Activated CD4-positive, alpha-beta T cell treated with anti-CD3 and anti-CD28 coated beads, Interleukin-10, Interleukin-2, amounts not matched to agents 100 ng/mL and 50 ng/mL, durations not matched to agents 16 hours and 8 hours (primary cell): Measurements from ENCODE around the gene IL34.

Experiments
- DNase-seq: peaks from one replicate; pipeline ENCODE4 v3.0.0-alpha.2; 2020

The IL34 gene

DNA sequence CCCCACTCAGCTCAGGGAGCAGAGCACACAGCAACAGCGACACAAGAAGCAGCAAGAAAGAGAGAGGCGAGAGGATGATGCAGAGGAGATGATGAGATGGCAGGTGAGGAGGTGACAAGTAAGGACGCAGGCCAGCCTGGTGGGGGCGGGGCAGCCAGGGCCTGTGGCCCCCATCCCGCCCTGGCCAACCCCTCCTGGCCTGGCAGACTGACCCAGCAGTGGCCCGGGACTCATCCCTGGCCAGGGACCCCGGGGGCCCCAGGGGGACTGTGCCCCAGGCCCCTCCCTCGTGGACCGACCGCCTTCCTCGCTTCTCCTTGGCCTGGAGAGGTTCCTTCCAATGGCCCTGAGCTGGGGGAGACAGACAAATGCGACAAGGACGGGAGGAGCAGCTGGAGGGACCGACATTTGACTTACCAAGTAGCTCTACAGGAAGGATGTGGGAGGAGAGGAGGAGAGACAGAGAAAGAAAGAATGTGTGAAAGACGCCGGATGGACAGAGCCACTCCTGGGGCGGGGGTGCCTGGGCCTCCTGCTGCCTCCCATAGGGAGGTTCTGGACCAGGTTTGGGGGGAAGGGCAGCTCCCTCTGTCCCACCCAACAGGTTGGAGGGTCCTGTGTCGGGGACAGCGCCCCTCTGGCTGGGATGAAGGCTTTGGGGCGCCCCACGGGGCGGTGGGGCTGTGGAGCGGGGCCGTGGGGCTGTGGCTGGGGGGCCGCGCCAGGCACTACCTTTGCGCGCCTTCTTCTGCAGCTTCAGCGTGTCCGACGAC is 32.7 kb downstream of the IL34 start:
- no peak for DNase-seq

DNA sequence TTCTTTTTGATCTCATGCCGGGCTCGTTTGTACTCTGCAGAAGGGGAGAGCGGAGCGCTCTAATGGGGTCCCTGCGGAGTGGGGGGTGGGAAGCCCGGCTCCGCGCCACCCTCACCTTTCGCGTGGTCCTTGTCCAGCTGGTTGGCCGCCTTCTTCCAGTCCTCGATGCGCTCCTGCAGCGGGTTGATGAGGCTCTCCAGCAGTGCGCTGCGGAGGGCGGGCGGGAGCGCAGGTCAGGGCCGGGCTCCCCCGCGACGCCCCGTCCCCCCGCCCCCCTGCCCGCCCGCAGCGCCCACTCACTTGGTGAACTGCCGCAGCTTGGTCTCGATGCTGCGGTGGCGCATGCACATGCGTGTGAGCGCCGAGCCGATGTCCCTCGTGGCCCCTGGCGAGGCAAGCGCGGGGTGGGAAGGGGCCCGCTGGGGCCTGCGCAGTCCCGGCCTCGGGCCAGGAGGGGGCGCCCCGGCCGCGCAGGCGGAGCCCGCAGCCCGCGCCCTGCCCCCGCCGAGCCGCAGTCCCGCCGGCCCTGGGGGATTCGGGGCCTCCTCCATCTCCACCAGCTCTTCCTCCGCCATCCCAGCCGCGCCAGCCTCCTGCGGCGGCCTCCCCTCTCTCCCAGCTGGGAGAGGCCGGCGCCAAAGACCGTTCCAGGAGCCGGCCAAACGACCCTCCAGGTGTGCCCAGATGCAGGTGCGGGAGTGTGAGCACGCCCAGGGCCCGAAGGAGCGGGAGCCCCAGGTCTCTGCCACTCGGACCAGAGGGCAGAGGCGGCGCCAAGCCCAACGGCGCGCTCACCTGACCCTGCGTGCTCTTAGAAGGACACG is 33.5 kb downstream of the IL34 start:
- no peak for DNase-seq

DNA sequence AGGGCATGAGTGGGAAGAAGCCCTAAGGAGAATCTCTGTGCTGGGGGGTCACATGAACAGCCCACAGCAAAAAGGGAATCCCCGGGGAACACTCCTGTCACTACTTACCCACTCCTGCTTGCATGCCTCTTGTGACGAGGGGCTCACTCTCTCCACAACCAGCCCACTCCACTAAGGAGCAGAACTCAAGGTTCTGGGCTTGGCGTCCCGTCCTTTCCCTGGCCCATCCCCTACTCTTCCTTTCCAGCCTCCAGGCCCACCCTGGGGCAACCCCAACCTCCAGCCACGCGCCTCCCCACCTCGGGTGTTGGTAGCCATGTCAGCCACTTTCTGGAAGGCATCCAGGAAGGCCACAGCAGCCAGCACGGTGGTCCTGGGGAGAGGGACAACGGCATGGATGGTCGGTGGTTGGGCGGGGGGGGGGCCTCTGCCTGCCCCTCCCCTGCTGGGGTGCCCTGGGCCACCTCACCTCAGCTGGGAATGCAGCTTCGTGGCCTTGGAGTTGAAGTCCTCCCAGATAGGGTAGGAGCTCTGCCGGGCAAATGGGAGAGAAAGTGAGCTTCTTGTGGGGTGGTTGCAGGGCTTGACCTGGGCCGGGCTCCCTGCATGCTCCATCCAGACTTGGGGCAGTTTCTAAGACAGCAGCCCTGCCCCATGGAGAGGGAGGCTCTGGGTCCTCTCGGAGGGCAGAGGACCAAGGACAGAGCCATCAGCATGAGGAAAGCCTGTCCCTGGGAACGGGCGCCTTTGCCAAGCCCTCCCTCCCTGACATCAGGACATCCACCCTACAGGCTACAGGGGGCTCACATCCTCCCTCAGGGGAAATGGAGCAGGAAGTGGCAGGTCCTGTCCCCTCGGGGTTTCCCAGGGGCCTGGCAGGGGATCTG is 34.4 kb downstream of the IL34 start:
- no peak for DNase-seq

DNA sequence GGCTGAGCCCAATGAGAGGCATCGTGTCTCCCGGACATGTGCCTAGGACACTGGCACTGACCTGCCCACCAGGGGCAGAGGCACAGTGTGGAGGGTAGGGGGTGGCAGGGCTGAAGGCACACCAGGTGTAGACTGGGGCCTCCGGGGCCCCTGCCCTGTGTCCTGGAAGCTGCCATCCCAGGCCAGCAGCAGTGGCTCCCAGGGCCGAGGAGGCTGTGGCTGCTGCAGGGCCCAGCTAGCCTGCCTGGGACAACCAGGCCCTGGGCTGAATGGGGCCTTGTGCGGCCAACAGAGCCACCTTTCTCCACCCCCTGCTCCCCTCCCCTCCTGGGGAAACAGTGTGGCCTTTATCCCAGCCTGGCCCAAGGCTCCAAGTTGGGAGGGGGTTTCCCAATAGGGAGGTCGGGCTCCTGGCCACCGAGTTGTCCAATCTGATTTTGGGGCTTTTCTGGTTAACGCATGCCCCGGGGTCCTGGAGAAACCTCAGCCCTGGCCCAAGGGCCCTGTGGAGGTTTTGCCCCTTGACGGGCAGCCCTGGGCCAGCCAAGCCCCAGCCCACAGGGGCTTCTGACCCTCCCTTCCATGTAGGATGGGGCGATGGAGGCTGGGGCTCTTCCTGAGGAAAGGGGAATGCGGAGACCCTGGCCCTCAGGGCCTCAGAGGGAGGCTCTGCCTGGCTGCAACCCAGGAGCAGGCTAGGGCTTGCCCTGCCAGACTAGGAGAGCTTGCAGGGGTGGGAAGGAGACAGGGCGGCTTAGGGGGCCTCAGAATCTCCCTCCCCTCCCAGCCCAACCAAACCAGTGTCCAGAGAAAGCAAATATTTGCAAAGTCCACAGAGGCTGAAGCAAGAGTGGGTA is 35.3 kb downstream of the IL34 start:
- DNase-seq: no peak

DNA sequence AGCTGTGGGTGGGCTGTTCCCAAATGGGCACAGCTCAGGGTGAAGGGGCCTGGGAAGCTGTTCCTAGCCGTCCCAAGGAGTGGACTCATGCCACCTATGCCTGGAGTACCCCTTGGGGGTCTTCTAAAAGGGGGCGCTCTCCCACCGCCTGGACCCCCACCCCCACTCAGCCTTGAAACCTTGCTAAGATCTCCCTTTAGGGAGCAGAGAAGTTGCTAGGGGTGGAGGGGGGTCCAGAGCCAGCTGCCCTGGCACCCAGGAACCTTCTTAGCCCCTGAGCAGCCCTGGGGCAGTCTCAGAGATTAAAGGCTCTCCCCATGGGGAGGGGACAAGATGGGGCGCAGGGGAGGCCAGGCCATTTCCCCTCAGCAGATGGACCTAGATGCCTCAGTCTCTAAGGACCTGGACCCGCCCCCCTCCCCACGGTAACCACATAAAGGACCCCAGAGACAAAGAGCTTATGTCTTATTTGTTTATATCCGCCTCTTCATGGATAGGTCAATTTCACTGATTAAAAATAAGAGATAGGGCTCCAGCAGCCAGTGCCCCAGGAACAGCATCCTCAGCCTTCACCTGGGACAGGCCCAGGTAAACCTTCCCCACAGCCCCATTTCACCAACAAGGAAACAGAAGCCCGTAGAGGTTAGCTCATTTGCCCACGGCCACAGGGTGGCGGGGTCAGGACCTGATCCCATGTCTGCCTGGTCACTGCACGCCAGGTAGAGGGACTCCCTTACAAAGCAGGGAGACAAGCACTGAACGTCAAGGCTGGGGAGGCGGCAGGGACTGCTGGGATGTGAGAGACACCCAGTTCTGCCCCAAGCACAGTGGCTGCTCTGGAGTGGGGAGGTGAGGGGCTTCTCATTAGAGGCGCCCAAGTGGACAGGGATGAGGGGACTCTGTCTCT is 36.1 kb downstream of the IL34 start:
- DNase-seq: no peak

DNA sequence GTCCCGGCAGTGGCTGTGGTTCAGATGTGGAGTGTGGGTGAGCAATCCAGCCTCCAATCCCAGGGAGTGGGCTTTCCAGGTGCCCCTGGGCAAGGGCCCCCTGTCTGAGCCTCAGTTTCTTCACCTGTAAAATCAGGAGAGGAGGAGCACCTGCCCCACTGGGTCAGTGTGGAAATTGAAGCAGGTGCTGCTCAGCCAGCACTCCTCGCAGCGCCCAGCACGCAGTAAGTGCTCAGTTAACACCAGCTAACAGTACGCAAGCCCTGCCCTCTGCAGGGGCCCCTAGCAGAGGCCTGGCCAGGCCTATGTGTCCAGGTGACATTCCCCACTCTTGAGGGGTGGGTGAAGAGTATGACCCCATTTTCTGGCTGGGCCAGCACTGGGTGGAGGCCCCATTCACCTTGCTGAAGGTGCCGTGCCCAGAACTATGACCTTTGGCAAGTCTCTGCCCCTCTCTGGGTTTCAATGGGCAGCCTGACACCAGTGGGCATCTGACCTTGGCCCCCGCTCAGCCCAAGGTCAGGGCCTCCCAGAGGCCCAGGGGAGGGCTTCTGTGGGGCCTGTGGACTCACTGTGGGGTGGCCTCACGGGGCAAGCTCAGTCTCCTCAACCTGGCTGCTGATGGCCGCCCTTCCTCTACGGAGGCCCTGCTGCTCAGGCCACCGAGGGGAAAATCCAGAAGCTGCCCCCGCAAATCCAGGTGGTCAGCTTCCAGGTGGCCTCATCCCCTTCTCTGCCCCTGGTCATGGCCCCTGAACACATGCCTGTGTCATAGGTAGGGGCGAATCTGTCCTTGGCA is 37.0 kb downstream of the IL34 start:
- DNase-seq: no peak

DNA sequence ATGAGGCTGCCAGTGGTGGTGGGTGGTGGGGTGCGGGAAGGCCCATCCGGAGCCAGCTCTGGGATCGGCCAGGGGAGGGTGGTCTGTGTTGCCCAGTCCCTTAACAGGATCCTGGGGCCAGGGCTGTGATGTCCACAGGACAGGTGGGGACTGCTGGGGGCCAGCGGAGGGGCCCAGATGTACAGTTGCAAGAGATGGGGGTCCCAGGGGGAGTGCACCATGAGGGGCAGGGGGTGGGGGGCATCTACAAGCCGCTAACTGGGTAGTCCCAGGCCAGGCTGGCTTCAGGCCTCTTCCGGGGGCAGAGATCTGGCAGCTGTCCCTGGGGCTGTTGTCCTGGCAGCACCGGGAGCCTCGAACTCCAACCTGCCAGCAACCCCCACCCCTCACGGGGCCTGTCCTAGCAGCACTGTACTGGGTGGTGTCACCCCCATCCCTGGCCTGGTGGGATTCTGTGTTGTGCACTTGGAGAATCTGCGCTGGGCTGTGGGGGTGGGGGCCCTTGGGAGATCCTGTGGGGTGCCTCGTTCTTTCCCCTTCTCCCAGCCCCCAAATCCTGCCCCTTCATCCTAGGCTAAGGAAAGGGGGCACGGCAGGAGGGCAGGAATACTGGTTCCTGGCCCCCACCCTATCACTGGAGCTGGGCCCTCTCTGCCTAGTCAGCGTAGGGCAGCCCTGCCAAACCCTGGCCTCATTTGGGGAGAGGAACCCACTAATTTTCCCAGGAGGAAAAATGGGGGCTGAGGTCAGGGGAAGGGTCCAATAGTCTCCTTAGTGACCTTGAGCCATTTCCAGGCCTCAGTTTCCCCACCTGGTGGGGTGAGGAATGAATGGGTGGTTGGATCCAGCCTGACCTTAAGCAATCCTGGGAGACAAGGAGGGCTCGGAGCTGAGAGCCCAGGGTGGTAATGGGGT is 38.0 kb downstream of the IL34 start:
- no peak for DNase-seq

DNA sequence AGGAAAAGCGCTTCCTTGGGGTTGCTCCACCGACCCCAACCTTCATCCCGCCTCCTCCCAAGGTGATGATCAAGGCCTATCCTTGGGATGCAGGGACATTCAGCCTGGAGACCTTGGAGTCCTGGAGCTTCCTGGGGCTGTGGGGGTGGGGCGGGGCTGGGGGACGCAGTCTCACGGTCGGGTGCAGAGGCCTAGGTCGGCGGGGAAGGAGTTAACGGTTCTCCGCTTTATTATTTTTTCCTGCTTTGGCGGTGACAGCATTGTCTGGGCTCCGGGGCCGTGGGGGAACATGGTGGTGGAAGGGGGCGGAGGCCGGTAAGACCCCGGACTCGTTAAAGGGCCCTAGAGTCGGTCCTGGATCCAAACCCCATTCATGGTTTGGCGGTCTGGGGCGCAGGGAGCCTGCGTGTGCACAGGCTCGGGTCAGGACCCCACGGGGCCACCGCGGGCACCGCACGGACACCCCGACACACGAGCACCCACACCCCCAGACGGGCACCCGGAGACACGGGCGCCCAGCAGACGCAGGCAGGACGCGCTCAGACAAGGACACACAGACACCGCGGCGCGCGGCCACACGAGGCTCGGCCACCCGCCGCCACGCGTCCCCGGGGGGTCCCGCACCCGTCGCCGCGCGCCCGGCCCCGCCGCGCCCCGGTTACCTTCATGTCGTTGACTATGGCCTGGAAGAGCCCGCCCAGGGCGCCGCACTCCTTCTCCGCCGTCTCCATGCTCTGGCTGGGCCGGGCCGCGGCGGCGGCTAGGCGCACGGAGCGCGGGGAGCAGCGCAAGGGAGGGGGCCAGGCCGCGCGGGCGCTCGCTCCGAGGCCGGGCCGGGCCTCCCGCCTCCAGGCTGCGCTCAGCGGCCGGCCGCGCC is 38.9 kb downstream of the IL34 start:
- no peak for DNase-seq

DNA sequence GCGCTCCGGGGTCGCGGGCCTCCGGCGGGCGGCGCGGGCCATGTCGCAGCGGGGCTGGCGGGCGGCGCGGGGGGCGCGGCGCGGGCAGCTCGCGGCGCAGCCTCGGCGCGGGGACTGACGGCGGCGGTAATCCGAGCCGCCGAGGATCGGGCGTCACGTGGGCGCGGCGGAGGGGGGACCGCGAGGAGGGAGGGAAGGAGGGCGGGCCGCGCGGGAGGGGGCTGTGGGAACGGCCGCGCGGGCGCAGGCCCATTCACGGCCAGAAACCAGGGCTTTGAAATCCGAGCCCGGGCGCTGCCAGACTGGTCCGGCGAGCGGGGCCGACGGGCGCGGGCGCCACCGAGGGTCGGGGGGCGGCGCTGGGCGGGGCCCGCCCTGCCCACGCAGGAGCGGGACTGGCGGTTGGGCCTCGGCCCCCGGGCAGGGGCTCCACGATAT is 39.6 kb downstream of the IL34 start, which contains the start of gene MTSS2:
TSS of gene MTSS2 (minus strand) at position 116 of the 438 bp plus-strand sequence. CDS start 262 bp downstream, outside the sequence.
- no peak for DNase-seq

DNA sequence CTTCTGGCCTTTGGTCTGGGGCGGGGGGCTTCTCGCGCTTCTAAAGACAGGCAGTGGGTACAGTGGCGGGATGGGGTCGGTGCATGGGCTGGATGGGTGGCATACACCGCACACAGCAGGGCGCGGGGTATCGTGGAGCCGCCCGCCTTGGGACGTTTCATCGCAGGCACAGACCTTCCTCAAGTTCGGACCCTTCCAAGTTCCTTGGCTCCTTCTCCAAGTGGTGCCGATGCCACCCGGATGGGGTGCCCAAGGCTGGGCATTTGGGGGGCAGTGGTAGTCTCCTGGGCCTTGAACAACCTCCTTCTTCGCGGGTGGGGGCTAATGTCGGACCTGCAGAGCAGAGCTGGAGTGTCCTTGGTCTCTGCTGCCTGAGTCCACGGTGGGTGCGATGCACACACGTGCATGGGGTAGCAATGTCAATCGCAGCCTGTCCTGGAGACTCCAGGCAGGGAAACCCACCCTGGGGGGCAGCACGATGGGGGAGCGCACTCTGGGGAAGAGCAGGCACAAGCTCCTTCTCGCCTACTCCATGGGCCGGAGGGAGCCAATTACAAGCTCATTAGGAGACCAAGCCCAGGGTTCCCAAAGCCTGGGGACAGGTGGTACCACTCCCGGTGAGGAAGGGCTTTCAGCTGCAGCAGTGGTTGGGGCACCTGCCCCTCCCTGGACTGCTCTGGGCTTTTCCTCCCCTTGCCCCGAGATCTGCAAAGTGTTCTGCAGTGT is 40.2 kb downstream of the IL34 start:
- no peak for DNase-seq

DNA sequence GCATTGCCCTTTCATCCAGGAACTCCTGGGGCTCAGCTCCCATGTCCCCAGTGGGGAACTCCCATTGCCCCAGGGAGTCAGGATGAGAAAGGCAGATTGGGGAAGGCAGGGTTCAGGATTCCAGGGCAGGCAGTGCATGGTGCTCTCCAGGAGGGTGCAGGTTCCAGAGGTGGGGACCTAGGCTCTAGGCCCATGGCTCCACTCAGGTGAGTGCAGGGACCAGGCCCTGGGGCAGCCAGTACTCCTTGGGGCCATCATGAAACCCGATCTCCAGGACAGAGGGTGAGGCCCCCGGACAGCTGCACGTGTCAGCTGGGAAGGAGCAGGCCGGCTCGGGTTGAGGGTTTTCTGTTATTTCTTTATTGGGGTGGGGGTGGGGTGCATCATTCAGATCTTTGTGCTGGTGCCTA is 40.7 kb downstream of the IL34 start:
- DNase-seq: no peak

DNA sequence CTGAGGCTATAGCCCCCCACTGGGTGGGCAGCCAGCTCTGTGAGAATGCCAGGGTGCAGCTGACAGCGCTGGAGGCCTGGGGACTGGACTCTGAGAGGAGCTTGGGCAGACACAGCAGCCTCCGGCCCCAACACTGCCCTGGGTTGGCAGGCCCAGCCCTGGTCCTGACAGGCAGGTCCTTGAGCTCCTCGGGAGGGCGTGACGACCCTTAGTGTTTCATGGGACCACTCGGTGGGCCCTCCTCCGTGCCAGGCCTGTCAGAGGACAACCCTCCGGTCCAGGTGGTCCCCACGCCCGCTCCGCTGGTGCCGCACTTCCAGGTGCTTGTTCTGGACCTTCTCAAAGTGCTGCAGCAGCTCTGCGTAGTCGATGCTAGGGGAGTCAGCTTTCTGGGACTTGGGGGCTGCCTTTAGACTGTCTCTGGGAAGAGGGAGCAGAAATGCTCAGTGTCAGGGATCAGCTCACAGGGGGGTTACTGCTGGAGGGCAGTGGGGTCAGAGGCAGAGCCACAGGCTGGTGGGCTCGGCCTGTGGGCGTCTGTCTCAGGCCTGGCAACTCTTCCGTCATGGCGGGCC is 41.4 kb downstream of the IL34 start:
- DNase-seq: no peak

DNA sequence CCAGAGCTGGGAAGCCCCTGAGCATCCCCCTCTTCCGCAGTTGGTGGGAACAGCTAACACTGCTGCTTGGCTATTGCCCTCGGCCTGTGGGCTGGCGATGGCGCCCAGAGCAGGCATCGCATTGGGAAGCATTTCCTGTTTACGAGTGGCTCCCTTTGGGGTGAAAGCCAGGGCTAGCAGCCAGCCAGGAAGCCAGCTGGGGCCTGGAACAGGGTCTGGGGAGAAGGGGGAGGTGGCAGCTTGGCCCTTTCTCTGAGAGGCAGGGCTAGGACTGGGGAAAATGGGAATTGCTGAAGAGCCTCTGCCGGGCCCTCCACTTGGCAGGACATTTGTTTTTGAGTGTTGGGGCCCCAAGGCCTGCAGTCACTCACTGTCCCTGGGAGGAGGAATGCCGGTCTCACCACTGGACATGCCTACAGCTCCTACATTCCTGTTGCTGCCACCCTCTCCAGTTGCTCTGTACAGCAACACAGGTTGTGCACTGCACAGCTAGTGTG is 41.9 kb downstream of the IL34 start:
- no peak for DNase-seq

DNA sequence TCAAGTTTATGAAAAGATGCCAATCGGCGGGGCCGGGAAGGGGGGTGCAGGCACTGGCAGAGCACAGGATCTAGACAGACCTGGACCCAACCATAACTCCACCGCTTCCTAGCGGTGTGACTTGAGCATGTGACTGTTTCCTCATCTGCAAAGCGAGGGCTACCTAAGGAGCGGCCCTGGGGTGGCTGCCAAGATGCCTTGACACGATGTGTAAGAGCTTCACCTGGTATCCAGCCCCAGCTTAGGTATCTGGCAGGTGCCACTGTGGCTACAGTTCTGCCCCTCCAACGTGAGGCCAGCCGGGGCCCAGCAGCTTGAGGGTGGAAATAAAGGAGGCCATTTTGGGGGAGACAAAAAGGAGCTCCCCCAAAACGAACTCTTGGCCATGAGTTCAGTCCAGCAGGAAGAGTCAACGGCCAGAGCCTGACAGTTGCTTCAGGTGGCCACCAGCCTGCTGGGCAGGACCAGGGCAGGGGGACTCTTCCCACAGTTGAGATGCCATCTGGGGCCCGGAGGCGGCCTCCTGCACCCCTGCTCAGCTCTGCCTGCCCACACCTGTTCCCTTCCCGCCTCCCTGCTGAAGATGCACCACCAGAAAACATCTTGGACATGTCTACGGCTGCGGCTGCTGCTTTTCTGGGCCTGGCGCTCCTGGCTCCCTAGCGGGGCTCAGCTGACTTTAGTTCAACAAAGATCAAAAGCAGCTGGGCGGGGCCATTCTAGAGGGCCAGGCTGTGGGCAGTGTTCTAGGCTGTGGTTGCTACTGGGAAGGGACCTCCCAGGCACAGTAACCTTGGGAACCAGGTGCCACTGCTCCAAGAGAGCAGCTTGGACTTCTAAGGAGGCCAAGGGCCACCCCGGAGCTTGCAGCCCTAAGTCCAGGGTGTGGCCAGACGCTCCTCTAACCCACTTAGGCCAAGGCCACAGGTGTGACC is 42.9 kb downstream of the IL34 start:
- DNase-seq: no peak
